HCT116 (cell line): ENCODE results near the gene TDRD12. TPM values are rescaled to one million over a fixed set of nuclear protein-coding genes. Genes with fewer than 3 reads are reported as not detected.

Source experiments
- ATAC-seq: fragments of 200-7000 bp; cut with Tn5 transposase; 2 replicates; pipeline ENCODE4 v1.9.1; 2020; ENCODE audit warnings: mild to moderate bottlenecking, moderate library complexity
- BruUV-seq: library from RNA; stranded (reverse); fragments of 400-500 nt; replicated peaks from 2 replicates; lab custom pipeline; 2021; lab: Mats Ljungman, UMichigan
- CTCF ChIA-PET: fragments of 300-600 bp; sonication (Branson Sonifier 250); formaldehyde crosslinking; loops from one replicate; lab custom pipeline; 2021; ENCODE audit warnings: antibody characterized with exemption; lab: Charles Lee
- POLR2A ChIA-PET: fragments of 300-600, 350-600 bp; sonication (Branson Sonifier 250); formaldehyde crosslinking; loops from one replicate; lab custom pipeline; 2021; ENCODE audit warnings: antibody characterized with exemption; lab: Charles Lee
- RAD21 ChIA-PET, 2 experiments: fragments of 300-600 bp; sonication (Branson Sonifier 250); formaldehyde crosslinking; loops; one replicate each; lab custom pipeline; 2023; ENCODE audit warnings: low total read pairs in 2 of 2; ENCODE audit not compliant: uncharacterized antibody in 2 of 2, unreplicated experiment in 2 of 2, low non-redundant PET in 1 of 2; lab: Charles Lee
- DNase-seq: peaks from one replicate; pipeline ENCODE4 v3.0.0-alpha.2; 2010; ENCODE audit warnings: low read depth, low spot score
- H2AFZ ChIP-seq: fragments of 200-600 bp; shearing (Covaris generic), sonication (generic); 2 replicates; pipeline ENCODE4 v1.6.1; 2017; ENCODE audit warnings: low read depth, mixed run types, mixed read lengths, antibody characterized with exemption, low read length; ENCODE audit not compliant: poor library complexity, severe bottlenecking
- H3K27ac ChIP-seq: 2 replicates; pipeline ENCODE4 v1.5.1; 2012; ENCODE audit warnings: low read depth, low read length
- H3K27me3 ChIP-seq: fragments of 200-600 bp; sonication (generic); 2 replicates; pipeline ENCODE4 v1.6.1; 2016; ENCODE audit warnings: mixed run types, low read length, mixed read lengths; ENCODE audit not compliant: insufficient read depth
- H3K36me3 ChIP-seq, 2 experiments: fragments of 200-500 bp in 1 of 2; fragments of 200-600 bp in 1 of 2; sonication (Bioruptor generic) in 1 of 2; sonication (generic) in 1 of 2; 2 replicates each; pipeline versions ENCODE4 v1.5.1 to v1.6.1; 2014 to 2016; ENCODE audit warnings: low read length in 2 of 2, inconsistent platforms in 1 of 2, mixed read lengths in 1 of 2, mixed run types in 1 of 2; ENCODE audit not compliant: insufficient read depth in 2 of 2, control insufficient read depth in 1 of 2
- H3K4me1 ChIP-seq, 2 experiments: fragments of 200-600 bp in 1 of 2; sonication (generic) in 1 of 2; 2 replicates each; pipeline versions ENCODE4 v1.5.1 to v1.6.1; 2012 to 2017; ENCODE audit warnings: low read length in 2 of 2, inconsistent platforms in 1 of 2, mild to moderate bottlenecking in 1 of 2, mixed read lengths in 1 of 2, mixed run types in 1 of 2, moderate library complexity in 1 of 2; ENCODE audit not compliant: insufficient read depth in 2 of 2, control insufficient read depth in 1 of 2
- H3K4me2 ChIP-seq: fragments of 200-600 bp; sonication (generic); 2 replicates; pipeline ENCODE4 v1.6.1; 2017; ENCODE audit warnings: mixed run types, low read length, mixed read lengths
- H3K4me3 ChIP-seq, 2 experiments: fragments of 200-600 bp in 1 of 2; sonication (generic) in 1 of 2; replicated peaks in 1 of 2; 2 replicates each; pipeline ENCODE4 v1.5.1; 2011 to 2016; ENCODE audit warnings: low read length in 2 of 2, control low read depth in 1 of 2, low read depth in 1 of 2, mild to moderate bottlenecking in 1 of 2, mixed read lengths in 1 of 2, mixed run types in 1 of 2
- H3K79me2 ChIP-seq: fragments of 200-600 bp; sonication (generic); 2 replicates; pipeline ENCODE4 v1.6.1; 2017; ENCODE audit warnings: mild to moderate bottlenecking, mixed run types, low read length, moderate library complexity, mixed read lengths; ENCODE audit not compliant: insufficient read depth
- H3K9ac ChIP-seq: fragments of 200-600 bp; sonication (generic); 2 replicates; pipeline ENCODE4 v1.6.1; 2016; ENCODE audit warnings: low read length, mixed read lengths
- H3K9me2 ChIP-seq: fragments of 200-600 bp; sonication (generic), shearing (Covaris generic); 2 replicates; pipeline ENCODE4 v1.6.1; 2017; ENCODE audit warnings: mixed run types, mild to moderate bottlenecking, moderate library complexity; ENCODE audit not compliant: insufficient read depth
- H3K9me3 ChIP-seq, 2 experiments: fragments of 200-500 bp in 1 of 2; fragments of 200-600 bp in 1 of 2; sonication (Bioruptor generic) in 1 of 2; sonication (generic) in 1 of 2; 2 replicates each; pipeline ENCODE4 v1.6.1; 2014 to 2017; ENCODE audit warnings: low read length in 2 of 2, mixed read lengths in 2 of 2, inconsistent platforms in 1 of 2, low read depth in 1 of 2, mild to moderate bottlenecking in 1 of 2, mixed run types in 1 of 2, moderate library complexity in 1 of 2; ENCODE audit not compliant: control insufficient read depth in 1 of 2, insufficient read depth in 1 of 2
- H4K20me1 ChIP-seq: fragments of 200-600 bp; sonication (generic), shearing (Covaris generic); 2 replicates; pipeline ENCODE4 v1.6.1; 2017; ENCODE audit warnings: mixed run types, mild to moderate bottlenecking, moderate library complexity; ENCODE audit not compliant: insufficient read depth
- ELF1 ChIP-seq: IDR thresholded peaks from 2 replicates; pipeline ENCODE4 v1.6.1; 2012; ENCODE audit warnings: low read depth, borderline replicate concordance
- EZH2 ChIP-seq: fragments of 200-600 bp; sonication (generic); IDR thresholded peaks from 2 replicates; pipeline ENCODE4 v1.6.1; 2017; ENCODE audit warnings: antibody characterized with exemption, mixed run types
- FOSL1 ChIP-seq: IDR thresholded peaks from 2 replicates; pipeline ENCODE4 v1.6.1; 2012; ENCODE audit warnings: low read depth
- POLR2A ChIP-seq: IDR thresholded peaks from 2 replicates; pipeline ENCODE4 v1.7.0; 2011; ENCODE audit warnings: borderline replicate concordance; ENCODE audit not compliant: insufficient read depth, insufficient read length; ENCODE audit errors: extremely low read depth
- POLR2AphosphoS5 ChIP-seq: IDR thresholded peaks from 2 replicates; pipeline ENCODE4 v1.6.1; 2011; ENCODE audit warnings: mild to moderate bottlenecking, low read depth, low read length, moderate library complexity
- RAD21 ChIP-seq: IDR thresholded peaks from 2 replicates; pipeline ENCODE4 v1.6.1; 2012; ENCODE audit warnings: low read depth, mild to moderate bottlenecking
- SP1 ChIP-seq: IDR thresholded peaks from 2 replicates; pipeline ENCODE4 v1.6.1; 2012; ENCODE audit warnings: low read depth
- SRF ChIP-seq: IDR thresholded peaks from 2 replicates; pipeline ENCODE4 v1.6.1; 2012; ENCODE audit warnings: low read depth
- TCF7L2 ChIP-seq: IDR thresholded peaks from 2 replicates; pipeline ENCODE4 v1.7.0; 2011; ENCODE audit warnings: borderline replicate concordance, inconsistent platforms; ENCODE audit not compliant: insufficient read depth, insufficient read length; ENCODE audit errors: extremely low read depth
- YY1 ChIP-seq: IDR thresholded peaks from 2 replicates; pipeline ENCODE4 v1.6.1; 2011; ENCODE audit warnings: low read length, low read depth, moderate library complexity, mild to moderate bottlenecking; ENCODE audit not compliant: insufficient replicate concordance; ENCODE audit errors: extremely low read depth
- ZNF274 ChIP-seq: fragments of 200-500 bp; sonication (Bioruptor generic); IDR thresholded peaks from 2 replicates; pipeline ENCODE4 v1.6.1; 2014; ENCODE audit warnings: mild to moderate bottlenecking, low read depth, low read length, inconsistent platforms
- intact Hi-C: fragments of 100-400 bp; cut with micrococcal nuclease; formaldehyde crosslinking; loops from 2 replicates; pipeline ENCODE4 v1.10.0; 2022
- total RNA-seq: library from RNA; stranded (reverse); gene quantifications from one replicate; pipeline ENCODE4 v1.2.1, GENCODE V29; 2021; ENCODE audit not compliant: unreplicated experiment
- TF ChIP-seq, protein P1 (sequence below), 3 experiments: fragments of 200-600 bp in 1 of 3; sonication (generic) in 1 of 3; IDR thresholded peaks in 2 of 3; conservative IDR thresholded peaks in 1 of 3; 2 replicates each; pipeline ENCODE4 v1.5.1; 2012 to 2017; ENCODE audit warnings: low read depth in 2 of 3, low read length in 2 of 3, antibody characterized with exemption in 1 of 3, borderline replicate concordance in 1 of 3, control low read depth in 1 of 3, mild to moderate bottlenecking in 1 of 3, mixed read lengths in 1 of 3, mixed run types in 1 of 3, moderate library complexity in 1 of 3; ENCODE audit not compliant: insufficient read depth in 1 of 3
- TF ChIP-seq, protein P2 (sequence below): IDR thresholded peaks from 2 replicates; pipeline ENCODE4 v1.6.1; 2012
- TF ChIP-seq, protein P3 (sequence below): IDR thresholded peaks from 2 replicates; pipeline ENCODE4 v1.6.1; 2012
- TF ChIP-seq, protein P4 (sequence below): IDR thresholded peaks from 2 replicates; pipeline ENCODE4 v1.6.1; 2011; ENCODE audit warnings: mild to moderate bottlenecking, low read length, moderate library complexity; ENCODE audit not compliant: insufficient replicate concordance; ENCODE audit errors: extremely low read depth

The TDRD12 gene
- total RNA-seq, 1 experiment from 2014 or later = 0.30 TPM

DNA sequence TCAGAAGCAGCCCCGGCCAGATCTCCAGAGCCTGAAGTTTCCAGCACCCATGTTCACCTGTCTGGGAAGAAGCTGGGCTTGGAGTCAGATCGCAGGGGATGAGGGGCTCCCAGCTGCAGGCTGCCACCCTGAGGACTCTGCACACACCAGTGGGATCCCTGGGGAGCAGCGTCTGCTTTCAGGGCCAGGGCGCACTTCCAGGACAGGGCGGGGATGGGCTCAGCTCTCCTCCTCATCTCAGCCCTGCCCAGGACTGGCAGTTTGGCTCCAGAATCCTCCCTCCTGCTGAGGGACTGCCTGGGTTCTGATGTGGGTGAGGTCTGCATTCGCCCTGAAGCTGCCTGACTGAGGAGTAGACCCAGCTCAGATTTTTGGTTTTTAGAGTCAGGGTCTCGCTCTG is 146.5 kb downstream of the TDRD12 start:
- no peak overlapping the region for H3K9ac ChIP-seq
- intact Hi-C loops = no loop called here
- no peak overlapping the region for H3K27ac ChIP-seq
- no peaks in the 10 kb centered on the region for H3K4me1 ChIP-seq
- CTCF ChIA-PET = no interaction called here
- no peaks in the 10 kb centered on the region for H3K9me2 ChIP-seq
- ATAC-seq (no peak), DNase-seq (no peak)
- POLR2A ChIA-PET = no interaction called here
- TF ChIP-seq ZNF274 (no peak), TCF7L2 (no peak)
- H4K20me1 ChIP-seq = no peaks in the 10 kb centered on the region
- no peaks in the 10 kb centered on the region for H3K79me2 ChIP-seq
- H3K4me2 ChIP-seq = no peak overlapping the region
- RAD21 ChIA-PET = no interaction called here
- H3K36me3 ChIP-seq = no peaks in the 10 kb centered on the region
- no peak overlapping the region for H2AFZ ChIP-seq
- no peak overlapping the region for H3K4me3 ChIP-seq
- no peaks in the 10 kb centered on the region for H3K27me3 ChIP-seq
- no TSS peak for BruUV-seq
- no peaks in the 10 kb centered on the region for H3K9me3 ChIP-seq

DNA sequence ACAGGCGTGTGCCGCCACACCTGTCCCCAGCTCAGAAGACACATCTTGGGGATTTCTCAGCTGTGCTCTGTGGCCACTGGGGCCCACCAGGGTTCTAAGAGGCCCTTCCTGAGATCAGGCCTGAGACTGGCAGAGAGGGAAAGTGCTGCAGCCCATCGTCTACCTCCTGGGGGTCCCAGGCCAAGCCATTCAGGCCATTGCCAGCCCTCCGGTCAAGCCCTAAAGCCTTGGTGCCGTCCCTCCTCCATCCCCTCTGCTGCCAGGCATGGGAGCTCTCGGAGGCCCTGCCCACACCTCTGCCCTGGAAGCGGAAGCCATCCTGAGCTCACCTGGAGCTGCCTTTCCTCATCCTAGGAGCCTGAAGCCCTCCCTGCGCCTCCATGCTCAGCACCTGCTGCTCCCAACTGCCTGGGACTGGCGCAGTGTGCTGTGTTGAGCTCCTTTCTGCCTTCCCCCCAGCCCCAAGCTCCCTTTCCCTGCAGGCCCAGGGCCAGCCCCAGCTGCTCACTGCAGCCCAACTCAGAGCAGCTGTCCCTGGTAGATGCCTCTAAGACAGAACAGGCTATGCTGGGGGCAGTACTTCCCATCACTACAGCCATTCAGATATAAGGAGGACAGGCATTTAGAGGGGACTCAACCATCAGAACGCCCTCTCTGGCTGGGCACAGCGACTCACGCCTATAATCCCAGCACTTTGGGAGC is 147.1 kb downstream of the TDRD12 start:
- no peaks in the 10 kb centered on the region for H3K9me3 ChIP-seq
- H3K27me3 ChIP-seq = no peaks in the 10 kb centered on the region
- ATAC-seq = peak; percentile 38; the same call in 1 of the 2 replicates
- CTCF ChIA-PET = no interaction called here
- H3K4me3 ChIP-seq = no peak overlapping the region
- no peak overlapping the region for H3K4me2 ChIP-seq
- no peaks in the 10 kb centered on the region for H3K79me2 ChIP-seq
- BruUV-seq = no TSS peak
- H3K9ac ChIP-seq = no peak overlapping the region
- no peaks in the 10 kb centered on the region for H3K36me3 ChIP-seq
- DNase-seq = no peak
- H3K9me2 ChIP-seq = no peaks in the 10 kb centered on the region
- RAD21 ChIA-PET = no interaction called here
- intact Hi-C loops = no loop called here
- no peaks in the 10 kb centered on the region for H4K20me1 ChIP-seq
- no peak overlapping the region for H3K27ac ChIP-seq
- H2AFZ ChIP-seq = no peak overlapping the region
- POLR2A ChIA-PET = no interaction called here
- no peaks in the 10 kb centered on the region for H3K4me1 ChIP-seq
- TF ChIP-seq, protein P1, sequence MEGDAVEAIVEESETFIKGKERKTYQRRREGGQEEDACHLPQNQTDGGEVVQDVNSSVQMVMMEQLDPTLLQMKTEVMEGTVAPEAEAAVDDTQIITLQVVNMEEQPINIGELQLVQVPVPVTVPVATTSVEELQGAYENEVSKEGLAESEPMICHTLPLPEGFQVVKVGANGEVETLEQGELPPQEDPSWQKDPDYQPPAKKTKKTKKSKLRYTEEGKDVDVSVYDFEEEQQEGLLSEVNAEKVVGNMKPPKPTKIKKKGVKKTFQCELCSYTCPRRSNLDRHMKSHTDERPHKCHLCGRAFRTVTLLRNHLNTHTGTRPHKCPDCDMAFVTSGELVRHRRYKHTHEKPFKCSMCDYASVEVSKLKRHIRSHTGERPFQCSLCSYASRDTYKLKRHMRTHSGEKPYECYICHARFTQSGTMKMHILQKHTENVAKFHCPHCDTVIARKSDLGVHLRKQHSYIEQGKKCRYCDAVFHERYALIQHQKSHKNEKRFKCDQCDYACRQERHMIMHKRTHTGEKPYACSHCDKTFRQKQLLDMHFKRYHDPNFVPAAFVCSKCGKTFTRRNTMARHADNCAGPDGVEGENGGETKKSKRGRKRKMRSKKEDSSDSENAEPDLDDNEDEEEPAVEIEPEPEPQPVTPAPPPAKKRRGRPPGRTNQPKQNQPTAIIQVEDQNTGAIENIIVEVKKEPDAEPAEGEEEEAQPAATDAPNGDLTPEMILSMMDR (IDR thresholded peaks at IDR 0.05 in 2 of 3, conservative IDR thresholded peaks at IDR 0.05 in 1 of 3; ENCODE audit: borderline replicate concordance in 1 of 3, insufficient read depth in 1 of 3, low read depth in 2 of 3, low read length in 2 of 3) = no peak
- TF ChIP-seq FOSL1 (no peak), YY1 (no peak), TCF7L2 (no peak), POLR2AphosphoS5 (no peak), EZH2 (no peak), POLR2A (no peak), RAD21 (no peak), SRF (no peak), ELF1 (no peak), SP1 (no peak)
- TF ChIP-seq, protein P2, sequence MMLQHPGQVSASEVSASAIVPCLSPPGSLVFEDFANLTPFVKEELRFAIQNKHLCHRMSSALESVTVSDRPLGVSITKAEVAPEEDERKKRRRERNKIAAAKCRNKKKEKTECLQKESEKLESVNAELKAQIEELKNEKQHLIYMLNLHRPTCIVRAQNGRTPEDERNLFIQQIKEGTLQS = no peak
- TF ChIP-seq, protein P3, sequence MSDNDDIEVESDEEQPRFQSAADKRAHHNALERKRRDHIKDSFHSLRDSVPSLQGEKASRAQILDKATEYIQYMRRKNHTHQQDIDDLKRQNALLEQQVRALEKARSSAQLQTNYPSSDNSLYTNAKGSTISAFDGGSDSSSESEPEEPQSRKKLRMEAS = no peak
- TF ChIP-seq, protein P4, sequence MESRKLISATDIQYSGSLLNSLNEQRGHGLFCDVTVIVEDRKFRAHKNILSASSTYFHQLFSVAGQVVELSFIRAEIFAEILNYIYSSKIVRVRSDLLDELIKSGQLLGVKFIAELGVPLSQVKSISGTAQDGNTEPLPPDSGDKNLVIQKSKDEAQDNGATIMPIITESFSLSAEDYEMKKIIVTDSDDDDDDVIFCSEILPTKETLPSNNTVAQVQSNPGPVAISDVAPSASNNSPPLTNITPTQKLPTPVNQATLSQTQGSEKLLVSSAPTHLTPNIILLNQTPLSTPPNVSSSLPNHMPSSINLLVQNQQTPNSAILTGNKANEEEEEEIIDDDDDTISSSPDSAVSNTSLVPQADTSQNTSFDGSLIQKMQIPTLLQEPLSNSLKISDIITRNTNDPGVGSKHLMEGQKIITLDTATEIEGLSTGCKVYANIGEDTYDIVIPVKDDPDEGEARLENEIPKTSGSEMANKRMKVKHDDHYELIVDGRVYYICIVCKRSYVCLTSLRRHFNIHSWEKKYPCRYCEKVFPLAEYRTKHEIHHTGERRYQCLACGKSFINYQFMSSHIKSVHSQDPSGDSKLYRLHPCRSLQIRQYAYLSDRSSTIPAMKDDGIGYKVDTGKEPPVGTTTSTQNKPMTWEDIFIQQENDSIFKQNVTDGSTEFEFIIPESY = no peak
